ENCODE results near the gene COQ8A.

GRCh38 chr1:226946285-226946684, 6.2 kb downstream of the COQ8A start:
- TF ChIP-seq, protein P1, sequence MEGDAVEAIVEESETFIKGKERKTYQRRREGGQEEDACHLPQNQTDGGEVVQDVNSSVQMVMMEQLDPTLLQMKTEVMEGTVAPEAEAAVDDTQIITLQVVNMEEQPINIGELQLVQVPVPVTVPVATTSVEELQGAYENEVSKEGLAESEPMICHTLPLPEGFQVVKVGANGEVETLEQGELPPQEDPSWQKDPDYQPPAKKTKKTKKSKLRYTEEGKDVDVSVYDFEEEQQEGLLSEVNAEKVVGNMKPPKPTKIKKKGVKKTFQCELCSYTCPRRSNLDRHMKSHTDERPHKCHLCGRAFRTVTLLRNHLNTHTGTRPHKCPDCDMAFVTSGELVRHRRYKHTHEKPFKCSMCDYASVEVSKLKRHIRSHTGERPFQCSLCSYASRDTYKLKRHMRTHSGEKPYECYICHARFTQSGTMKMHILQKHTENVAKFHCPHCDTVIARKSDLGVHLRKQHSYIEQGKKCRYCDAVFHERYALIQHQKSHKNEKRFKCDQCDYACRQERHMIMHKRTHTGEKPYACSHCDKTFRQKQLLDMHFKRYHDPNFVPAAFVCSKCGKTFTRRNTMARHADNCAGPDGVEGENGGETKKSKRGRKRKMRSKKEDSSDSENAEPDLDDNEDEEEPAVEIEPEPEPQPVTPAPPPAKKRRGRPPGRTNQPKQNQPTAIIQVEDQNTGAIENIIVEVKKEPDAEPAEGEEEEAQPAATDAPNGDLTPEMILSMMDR (conservative IDR thresholded peaks at IDR 0.05 in 1 of 2, IDR thresholded peaks at IDR 0.05 in 1 of 2; ENCODE audit: low read depth in 1 of 2, low read length in 2 of 2) = no peak
- TF ChIP-seq EZH2 (IDR thresholded peaks at IDR 0.05; ENCODE audit: low read length, missing control alignments) = no peak

Measured in fibroblast of lung (primary cell).